SJSA1 (cell line): Measurements from ENCODE around the gene IMPDH1. TPM values are rescaled to one million over a fixed set of nuclear protein-coding genes. Genes with fewer than 3 reads are reported as not detected.

Source experiments
- DNase-seq, 2 experiments: peaks; one replicate each; pipeline ENCODE4 v3.0.0-alpha.2; 2015 to 2020; ENCODE audit warnings: low spot score in 2 of 2, low read depth in 1 of 2
- H3K27ac ChIP-seq: fragments of 250-450 bp; sonication (Bioruptor Pico); 2 replicates; pipeline ENCODE4 v1.5.1; 2020; ENCODE audit warnings: mild to moderate bottlenecking, moderate library complexity
- H3K27me3 ChIP-seq: fragments of 250-450 bp; sonication (Bioruptor Pico); replicated peaks from 2 replicates; pipeline ENCODE4 v1.5.1; 2020; ENCODE audit warnings: mild to moderate bottlenecking, moderate library complexity
- H3K36me3 ChIP-seq: fragments of 250-450 bp; sonication (Bioruptor Pico); 2 replicates; pipeline ENCODE4 v1.5.1; 2020; ENCODE audit warnings: mild to moderate bottlenecking
- H3K4me1 ChIP-seq: fragments of 250-450 bp; sonication (Bioruptor Pico); replicated peaks from 2 replicates; pipeline ENCODE4 v1.6.1; 2021; ENCODE audit warnings: mild to moderate bottlenecking
- H3K4me3 ChIP-seq: fragments of 250-450 bp; sonication (Bioruptor Pico); 2 replicates; pipeline ENCODE4 v1.5.1; 2020; ENCODE audit warnings: mild to moderate bottlenecking
- H3K9me3 ChIP-seq: fragments of 250-450 bp; sonication (Bioruptor Pico); replicated peaks from 2 replicates; pipeline ENCODE4 v1.5.1; 2020; ENCODE audit warnings: mild to moderate bottlenecking
- total RNA-seq: library from RNA; depleted of rRNA; stranded (reverse); fragments of >200 nt; shearing (Covaris generic); gene quantifications from 2 replicates; pipeline ENCODE4 v1.2.3, GENCODE V29; 2014

Gene IMPDH1
- total RNA-seq, 1 experiment from 2014 or later = 53.6 TPM

DNA sequence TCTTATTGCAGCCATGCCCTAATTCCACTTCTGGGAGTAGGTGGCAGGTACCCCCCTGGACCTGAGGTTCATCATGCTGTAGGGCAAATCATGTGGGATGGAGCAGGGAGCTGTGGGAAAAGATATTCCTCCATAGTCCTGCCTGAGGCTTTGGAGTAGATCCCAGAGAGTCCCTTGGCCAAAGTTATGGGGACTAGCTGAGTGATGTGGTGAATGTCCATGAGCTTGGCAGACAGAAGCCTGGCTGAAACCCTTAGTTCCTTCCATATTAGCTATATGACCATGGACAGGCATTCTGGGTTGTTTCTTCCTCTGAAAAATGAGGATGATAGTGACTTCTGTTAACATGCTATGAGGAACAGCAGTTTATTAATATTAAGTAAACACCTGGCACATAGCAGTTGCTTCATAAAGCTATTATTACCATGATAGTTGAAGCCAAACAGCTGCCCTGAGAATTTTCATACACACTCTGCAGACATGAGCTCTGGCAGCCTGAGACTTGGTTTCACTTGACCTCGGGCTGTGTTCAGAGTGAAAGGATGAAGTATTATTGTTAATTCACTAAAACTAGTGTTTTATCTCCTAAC lies 15.0 kb upstream of the IMPDH1 start:
- H3K27ac ChIP-seq = no peak overlapping the region

DNA sequence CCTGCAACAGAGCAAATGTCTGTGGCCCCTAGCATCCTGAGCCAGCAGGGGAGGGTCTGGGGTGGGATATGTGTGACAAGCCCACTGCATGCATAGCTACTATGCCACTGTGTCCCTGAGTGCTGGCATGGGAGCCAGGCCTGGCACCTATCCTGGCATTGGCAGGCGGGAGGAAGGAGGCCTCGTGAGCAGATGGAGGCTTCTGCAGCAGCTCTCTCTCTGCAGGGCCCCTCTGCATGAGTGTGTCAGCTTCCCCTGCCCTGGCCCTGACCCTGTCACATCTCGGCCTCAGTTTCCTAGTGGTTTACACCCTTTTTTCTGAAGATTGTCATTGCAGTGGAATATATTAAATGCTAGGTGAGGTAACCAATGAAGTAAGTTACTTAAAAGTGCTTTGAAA lies 13.1 kb upstream of the IMPDH1 start:
- H3K27ac ChIP-seq = no peak overlapping the region
- H3K36me3 ChIP-seq = no peaks in the 10 kb centered on the region
- H3K27me3 ChIP-seq = no peaks in the 10 kb centered on the region
- DNase-seq = no peak
- no peaks in the 10 kb centered on the region for H3K9me3 ChIP-seq
- no peak overlapping the region for H3K4me3 ChIP-seq
- H3K4me1 ChIP-seq = no peaks in the 10 kb centered on the region

More for the DNA sequence above, 15.0 kb upstream of the IMPDH1 start:
- Histone ChIP-seq H3K36me3 (no peaks in the 10 kb centered on the region), H3K4me3 (no peak overlapping the region), H3K4me1 (no peaks in the 10 kb centered on the region), H3K9me3 (no peaks in the 10 kb centered on the region), H3K27me3 (no peaks in the 10 kb centered on the region)
- no peak for DNase-seq

DNA sequence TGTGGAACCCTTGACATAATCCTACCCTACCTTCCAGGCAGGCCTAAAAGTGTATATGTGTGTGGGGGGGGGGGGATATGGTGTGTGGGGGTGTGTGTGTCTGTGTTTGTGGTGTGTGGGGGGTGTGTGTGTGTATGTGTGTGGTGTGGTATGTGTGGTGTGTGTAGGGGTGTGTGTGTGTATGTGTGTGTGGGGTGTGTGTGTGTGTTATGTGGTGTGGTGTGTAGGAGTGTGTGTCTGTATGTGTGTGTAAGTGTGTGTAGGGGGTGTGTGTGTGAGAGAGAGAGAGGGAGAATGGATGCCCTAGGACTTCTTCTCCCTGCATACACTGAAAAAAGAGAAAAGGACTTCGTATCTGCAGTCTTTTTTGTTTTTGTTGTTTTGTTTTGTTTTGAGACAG lies 12.3 kb upstream of the IMPDH1 start:
- Histone ChIP-seq H3K9me3 (no peaks in the 10 kb centered on the region), H3K27ac (no peak overlapping the region), H3K4me1 (no peaks in the 10 kb centered on the region), H3K4me3 (no peak overlapping the region), H3K36me3 (no peaks in the 10 kb centered on the region), H3K27me3 (no peaks in the 10 kb centered on the region)
- DNase-seq = no peak

DNA sequence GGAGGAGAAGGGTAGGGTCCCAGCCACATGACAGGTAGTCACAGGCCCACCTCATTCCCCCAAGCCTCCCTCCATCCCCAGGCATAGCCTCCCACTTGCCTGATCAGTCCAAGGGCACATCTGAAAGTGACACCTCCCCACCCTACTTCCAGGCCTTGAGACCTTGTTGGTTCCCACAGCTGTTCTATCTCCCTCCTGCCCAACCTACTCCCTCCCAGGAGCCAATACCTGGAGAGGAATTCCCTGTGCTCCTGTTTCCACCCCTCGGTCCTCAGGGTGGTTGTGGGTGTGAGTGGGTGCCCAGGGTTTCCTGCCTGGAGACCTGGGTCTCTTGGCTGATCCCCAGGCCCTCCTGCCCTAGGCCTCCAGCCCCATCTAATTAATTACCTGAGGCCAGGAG lies 11.6 kb upstream of the IMPDH1 start:
- no peak overlapping the region for H3K27ac ChIP-seq
- H3K27me3 ChIP-seq = no peaks in the 10 kb centered on the region
- H3K4me1 ChIP-seq = no peaks in the 10 kb centered on the region
- no peaks in the 10 kb centered on the region for H3K9me3 ChIP-seq
- DNase-seq = no peak
- no peaks in the 10 kb centered on the region for H3K36me3 ChIP-seq
- no peak overlapping the region for H3K4me3 ChIP-seq

DNA sequence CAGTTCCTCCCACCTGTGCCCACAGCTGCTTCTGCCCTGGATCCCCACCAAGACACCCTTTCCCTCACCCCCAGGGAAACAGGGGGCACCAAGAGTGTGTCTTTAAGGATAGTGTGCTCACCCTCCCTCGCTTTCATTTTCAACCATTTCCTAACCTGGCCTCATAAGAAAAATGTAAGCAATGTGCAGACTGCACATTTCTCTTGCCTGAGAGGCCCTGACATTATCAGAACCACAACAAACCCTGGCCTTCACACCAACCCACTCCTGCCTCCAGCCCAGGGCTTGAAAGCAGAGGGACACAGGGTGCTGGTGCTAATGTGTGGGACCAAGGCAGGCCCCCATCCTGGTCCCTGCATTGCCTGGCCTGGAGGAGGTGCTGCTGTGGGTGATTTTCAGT lies 11.0 kb upstream of the IMPDH1 start:
- Histone ChIP-seq H3K27me3 (no peaks in the 10 kb centered on the region), H3K9me3 (no peaks in the 10 kb centered on the region), H3K4me3 (no peak overlapping the region), H3K27ac (no peak overlapping the region), H3K4me1 (no peaks in the 10 kb centered on the region), H3K36me3 (no peaks in the 10 kb centered on the region)
- no peak for DNase-seq

DNA sequence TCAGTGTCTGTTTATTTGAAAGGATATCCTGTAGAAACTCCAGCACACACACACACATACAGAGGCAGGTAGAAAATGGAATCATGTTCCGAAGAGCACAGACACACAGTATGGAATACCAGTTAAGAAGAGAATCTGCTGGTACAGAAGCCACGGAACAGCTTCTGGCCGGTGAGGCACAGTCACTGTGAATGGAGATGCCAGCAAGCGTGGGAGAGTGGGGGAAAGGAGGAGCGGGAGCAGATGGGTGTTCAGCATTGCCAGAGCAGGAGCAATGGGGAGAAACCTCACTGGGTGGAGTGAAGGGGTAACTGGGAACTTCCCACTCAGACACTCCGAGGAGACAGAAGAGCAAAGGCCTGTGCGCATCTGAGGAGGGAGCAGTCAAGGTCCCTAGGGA lies 9.5 kb upstream of the IMPDH1 start:
- Histone ChIP-seq H3K9me3 (no peaks in the 10 kb centered on the region), H3K4me3 (no peak overlapping the region), H3K4me1 (no peaks in the 10 kb centered on the region), H3K27me3 (no peaks in the 10 kb centered on the region; the same call in 1 of the 2 replicates), H3K36me3 (no peaks in the 10 kb centered on the region), H3K27ac (no peak overlapping the region)
- DNase-seq = no peak

DNA sequence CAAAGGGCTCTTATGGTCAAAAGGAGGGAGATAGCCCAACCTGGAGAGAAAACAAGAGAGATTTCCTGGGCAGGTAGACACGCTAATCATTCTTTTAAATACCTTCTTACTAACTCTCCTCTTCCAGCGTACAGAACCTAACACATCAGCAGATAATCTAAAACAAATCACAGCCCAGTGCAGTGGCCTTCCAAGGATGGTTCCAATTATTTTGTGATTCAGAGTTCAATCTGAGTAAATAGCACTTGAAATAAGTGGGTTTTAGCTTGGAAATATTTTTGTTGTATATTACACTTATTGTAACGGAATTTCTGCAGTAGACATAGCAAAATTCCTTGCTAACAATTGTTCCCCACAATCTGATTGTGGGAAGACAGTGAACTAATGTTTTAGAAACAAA lies 7.3 kb upstream of the IMPDH1 start:
- DNase-seq = no peak
- Histone ChIP-seq H3K27me3 (no peaks in the 10 kb centered on the region; the same call in none of the 2 replicates), H3K36me3 (no peaks in the 10 kb centered on the region), H3K4me3 (no peak overlapping the region), H3K27ac (no peak overlapping the region), H3K4me1 (no peaks in the 10 kb centered on the region), H3K9me3 (no peaks in the 10 kb centered on the region)

DNA sequence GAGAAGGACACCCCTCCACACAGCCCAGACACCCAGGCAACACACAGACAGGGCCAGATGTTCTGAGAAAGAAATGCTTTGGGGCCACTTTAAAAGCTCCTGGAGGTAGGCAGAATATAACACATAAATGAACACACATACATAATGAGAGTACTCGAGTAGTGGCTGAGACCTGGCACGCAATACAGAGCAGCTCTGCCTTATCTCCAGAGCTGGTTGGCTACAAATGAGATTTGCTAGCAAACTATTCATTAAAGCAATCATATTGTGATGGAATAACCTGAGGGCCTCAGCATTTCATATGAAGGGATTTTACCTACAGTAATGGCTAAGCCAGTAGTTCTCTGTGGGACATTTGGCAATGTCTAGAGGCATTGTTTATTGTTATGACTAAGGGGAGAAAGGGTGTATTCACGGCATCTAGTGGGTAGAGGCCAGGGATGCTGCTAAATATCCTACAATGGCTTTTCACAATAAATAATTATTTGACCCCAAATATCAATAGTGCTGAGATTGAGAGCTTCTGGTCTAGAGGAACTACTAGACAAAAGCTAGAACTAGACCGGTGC lies 5.5 kb upstream of the IMPDH1 start:
- Histone ChIP-seq H3K4me3 (no peak overlapping the region), H3K27ac (no peak overlapping the region), H3K27me3 (no peaks in the 10 kb centered on the region; the same call in none of the 2 replicates), H3K9me3 (no peaks in the 10 kb centered on the region), H3K36me3 (no peaks in the 10 kb centered on the region), H3K4me1 (peaks cover 3% of the 10 kb centered on the region; the same call in 1 of the 2 replicates)
- DNase-seq = no peak

DNA sequence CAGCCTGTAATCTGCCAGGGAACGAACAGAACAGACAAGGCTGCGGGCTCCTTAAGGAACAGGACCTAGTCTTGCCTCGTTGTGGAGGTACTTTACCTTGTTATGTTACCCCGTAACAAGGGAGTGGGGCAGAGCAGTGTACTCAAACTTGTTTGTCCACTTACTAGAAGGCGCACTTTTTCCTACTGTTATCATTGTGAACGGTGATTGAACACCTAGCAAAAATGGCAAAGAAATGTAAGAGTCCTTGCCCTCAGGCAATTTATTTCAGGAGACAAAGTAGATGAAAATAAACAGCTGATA lies 620 bp upstream of the IMPDH1 start:
- Histone ChIP-seq H3K4me1 (peaks cover 14% of the 10 kb centered on the region), H3K27me3 (no peaks in the 10 kb centered on the region; the same call in none of the 2 replicates), H3K27ac (no peak overlapping the region), H3K4me3 (peak overlapping the region; percentile 57), H3K36me3 (peaks cover 3% of the 10 kb centered on the region; the same call in 1 of the 2 replicates), H3K9me3 (no peaks in the 10 kb centered on the region)
- no peak for DNase-seq

DNA sequence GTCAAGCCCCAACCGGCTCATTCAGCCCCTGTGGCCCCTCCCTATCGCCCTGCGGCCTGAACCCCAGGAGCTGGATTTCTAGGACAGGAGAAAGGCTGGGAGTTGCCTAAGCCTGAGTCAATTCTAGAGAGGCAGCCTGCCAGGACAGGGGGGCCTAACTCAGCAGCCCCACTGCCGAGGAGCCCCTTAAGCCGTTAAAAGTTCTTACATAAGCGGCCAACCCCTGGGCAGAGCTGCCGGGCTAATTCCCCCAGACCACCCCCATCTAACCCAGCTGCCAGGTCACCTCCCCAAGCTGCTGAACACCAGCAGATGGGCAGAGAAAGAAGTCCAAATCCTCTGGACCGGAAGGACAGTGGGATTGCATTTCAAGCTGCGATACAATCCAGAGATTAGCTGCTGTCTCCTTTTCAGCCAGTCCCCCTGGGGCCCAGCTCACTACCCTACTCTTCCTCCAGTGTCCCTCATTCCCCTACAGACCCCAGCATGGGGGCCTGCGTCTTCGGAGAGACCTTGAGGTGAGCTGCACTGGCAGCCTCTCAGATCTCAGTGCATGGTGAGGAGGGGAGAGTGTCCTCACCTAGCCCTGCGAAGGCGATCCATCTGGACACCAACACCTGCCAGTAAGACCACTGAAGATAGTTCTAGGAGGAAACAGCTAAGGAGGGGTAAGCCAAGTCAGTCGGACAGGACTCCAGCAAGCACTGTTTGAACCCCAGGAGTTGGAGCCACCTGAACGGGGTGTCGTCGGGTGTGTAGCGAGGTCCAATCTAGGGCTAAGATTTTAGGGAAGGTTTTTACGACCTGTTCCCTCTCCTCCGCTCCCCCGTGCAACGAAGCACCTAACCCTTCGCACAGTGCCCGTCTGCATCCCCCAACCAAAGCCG lies 830 bp downstream of the IMPDH1 start:
- Histone ChIP-seq H3K27ac (no peak overlapping the region), H3K4me3 (peak overlapping the region; percentile 57), H3K4me1 (peaks cover 25% of the 10 kb centered on the region), H3K9me3 (no peaks in the 10 kb centered on the region), H3K27me3 (no peaks in the 10 kb centered on the region; the same call in 1 of the 2 replicates), H3K36me3 (peaks cover 4% of the 10 kb centered on the region; the same call in 1 of the 2 replicates)
- no peak for DNase-seq

DNA sequence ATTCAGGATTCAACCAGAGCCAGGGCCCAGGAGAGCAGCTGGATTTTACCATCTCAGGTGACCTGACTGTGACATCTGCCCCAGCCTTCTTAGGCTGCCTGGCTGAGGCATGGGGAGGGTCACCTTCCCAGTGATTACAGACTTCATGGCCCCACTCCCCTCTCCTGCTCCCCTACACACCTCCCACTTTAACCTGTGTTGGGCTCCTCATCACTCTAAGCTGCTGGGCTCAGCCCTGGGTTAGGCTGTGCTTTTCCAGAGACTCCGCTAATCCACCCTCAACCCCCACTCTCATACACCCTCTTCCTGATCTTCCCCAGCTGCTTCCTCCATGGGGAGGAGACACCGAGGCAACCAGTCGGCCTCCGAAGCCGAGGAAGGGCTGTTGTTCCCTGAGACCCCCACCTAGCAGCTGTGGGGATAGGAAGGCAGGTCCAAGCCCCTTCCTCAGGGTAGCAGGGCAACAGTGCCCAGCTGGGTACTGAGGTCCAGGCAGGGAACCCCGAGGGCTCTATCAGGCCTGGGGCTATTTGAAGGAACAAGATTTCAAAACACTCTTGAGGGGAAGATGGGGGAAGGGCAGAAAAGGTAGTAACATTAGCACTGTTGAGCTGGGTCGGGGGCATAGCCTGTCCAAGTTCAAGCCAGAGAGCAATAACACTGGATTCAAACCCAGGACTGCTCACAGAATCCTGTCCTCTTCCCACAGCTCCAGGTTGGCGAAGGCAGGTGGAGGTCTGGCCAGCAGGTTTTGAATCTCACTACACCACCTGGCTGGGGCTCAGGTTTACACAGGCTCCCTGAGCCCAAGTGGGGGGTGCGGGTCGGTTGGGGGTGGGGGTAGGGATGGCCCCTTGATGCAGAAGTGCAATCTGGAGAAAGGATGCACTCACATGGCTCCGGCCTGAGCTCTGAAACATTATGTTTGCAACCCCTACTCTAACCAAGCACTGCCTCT lies 1.8 kb downstream of the IMPDH1 start:
- DNase-seq = peak in 1 of 2 experiments; percentile 34
- Histone ChIP-seq H3K4me3 (no peak overlapping the region), H3K36me3 (peaks cover 4% of the 10 kb centered on the region), H3K9me3 (no peaks in the 10 kb centered on the region), H3K27ac (no peak overlapping the region), H3K27me3 (no peaks in the 10 kb centered on the region), H3K4me1 (peaks cover 25% of the 10 kb centered on the region)

DNA sequence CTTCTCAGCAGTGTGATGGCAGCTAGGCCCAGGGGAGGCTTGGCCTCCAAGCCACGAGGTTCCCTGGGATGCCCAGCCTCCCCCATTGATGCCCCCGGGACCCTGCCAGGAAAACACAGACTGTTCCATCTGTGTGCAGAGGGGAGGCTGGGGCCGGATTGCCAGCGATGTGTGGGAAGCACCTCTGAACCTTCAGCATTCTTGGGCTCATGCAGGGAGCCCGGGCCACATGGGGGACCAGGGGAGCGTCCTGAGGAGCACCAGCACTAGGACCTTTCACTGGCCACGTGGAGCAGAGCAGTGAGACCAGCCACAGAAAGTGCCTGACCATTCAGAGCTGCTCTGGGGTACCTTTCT lies 2.6 kb downstream of the IMPDH1 start:
- H3K27me3 ChIP-seq = no peaks in the 10 kb centered on the region
- no peak for DNase-seq
- H3K4me1 ChIP-seq = peaks cover 25% of the 10 kb centered on the region
- no peak overlapping the region for H3K27ac ChIP-seq
- H3K9me3 ChIP-seq = no peaks in the 10 kb centered on the region
- no peak overlapping the region for H3K4me3 ChIP-seq
- peaks cover 6% of the 10 kb centered on the region for H3K36me3 ChIP-seq

DNA sequence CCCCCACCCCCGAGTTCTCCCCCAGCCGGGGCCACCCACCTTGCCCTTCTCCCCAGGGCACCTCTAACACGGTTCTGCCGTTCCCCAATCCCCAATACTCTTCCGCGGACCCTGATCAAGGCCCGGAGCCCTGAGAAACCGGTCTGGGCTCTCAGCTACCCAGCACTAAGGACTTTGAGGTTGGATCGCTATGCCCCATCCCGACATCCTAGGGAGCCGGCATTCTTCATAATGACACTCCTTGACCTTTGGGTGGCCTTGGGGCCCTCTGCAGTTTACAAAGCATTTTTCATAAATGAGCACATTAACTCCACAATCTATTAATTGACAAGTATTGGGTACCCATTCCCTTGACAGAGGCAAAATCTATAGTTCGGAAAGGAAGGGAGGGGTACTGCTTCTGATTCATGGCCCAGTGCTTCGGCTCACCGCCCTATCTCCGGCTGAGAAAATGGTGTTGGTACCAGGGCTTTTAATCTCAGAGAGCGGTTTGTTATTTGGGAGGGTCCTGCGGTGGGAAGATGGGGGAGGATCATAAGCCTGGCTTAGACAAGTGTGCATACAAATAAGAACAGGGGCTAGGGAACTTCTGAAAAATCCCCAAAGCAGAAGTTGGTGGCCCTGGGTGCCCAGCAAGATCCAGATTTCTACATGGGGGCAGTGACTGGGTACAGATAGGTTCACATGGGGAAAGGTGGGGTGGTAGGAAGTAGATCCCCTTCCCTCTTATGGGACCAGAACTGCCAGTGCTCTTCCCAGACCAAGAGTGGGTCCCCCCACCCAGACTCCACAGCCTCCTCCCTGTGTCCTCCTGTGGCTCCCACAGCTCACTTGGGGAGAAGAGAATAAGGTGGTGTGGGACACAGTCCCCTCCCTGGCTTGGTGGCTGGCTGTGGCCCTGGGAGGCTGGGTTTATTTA lies 3.2 kb downstream of the IMPDH1 start:
- H3K36me3 ChIP-seq = peaks cover 6% of the 10 kb centered on the region
- H3K27me3 ChIP-seq = no peaks in the 10 kb centered on the region
- no peak for DNase-seq
- H3K4me3 ChIP-seq = no peak overlapping the region
- peaks cover 25% of the 10 kb centered on the region for H3K4me1 ChIP-seq
- no peak overlapping the region for H3K27ac ChIP-seq
- H3K9me3 ChIP-seq = no peaks in the 10 kb centered on the region
